Putamen (tissue), 1 donor: ENCODE results near the gene RNF145.
"Not testable (repeated sequence)": the region's sequence is repeated elsewhere in the genome, so short reads cannot be mapped to it uniquely, and the experiment has no call there.

Experiments used
- DNase-seq: peaks from one replicate; pipeline ENCODE4 v3.0.0-alpha.2; 2016; ENCODE audit warnings: low spot score

RNF145 gene, protein sequence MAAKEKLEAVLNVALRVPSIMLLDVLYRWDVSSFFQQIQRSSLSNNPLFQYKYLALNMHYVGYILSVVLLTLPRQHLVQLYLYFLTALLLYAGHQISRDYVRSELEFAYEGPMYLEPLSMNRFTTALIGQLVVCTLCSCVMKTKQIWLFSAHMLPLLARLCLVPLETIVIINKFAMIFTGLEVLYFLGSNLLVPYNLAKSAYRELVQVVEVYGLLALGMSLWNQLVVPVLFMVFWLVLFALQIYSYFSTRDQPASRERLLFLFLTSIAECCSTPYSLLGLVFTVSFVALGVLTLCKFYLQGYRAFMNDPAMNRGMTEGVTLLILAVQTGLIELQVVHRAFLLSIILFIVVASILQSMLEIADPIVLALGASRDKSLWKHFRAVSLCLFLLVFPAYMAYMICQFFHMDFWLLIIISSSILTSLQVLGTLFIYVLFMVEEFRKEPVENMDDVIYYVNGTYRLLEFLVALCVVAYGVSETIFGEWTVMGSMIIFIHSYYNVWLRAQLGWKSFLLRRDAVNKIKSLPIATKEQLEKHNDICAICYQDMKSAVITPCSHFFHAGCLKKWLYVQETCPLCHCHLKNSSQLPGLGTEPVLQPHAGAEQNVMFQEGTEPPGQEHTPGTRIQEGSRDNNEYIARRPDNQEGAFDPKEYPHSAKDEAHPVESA

DNA sequence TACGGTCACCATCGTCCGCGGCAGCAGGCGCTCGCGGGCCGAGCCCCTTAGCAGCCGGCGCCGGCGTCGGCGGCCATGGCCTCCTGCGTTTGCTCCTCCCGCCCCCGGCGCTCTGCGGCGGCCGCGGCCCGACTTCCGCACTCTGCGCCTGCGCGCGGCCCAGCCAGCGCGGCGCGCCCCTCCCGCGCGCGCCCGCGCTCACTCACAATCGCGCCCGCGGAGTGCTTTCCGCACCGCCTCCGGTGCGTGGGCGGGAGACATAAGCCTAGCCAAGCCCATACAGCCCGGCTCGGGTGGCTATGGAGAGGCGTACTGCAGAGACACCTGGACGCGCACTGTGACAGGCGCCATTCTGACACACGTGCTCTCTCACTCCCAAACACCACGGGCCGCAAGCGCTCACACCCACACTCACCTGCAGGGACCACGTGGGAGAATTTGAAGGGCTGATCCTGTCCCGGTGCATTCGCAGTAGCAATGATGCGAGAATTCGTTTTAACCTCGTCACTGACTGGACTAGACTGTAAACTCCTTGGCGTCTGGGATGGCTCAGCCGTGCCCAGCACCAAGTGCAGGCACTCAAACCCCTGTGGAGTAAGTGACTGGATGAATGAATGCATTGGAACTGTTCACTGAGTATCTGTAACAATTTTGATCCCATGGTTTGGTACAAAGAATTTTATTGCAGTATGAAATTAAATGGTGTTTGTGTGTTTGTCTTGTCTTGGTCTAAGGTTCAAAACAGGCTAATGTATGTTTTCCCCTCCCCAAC, at the start of gene RNF145:
Gene RNF145 (minus strand): TSS at position 116 of the 772 bp plus-strand sequence. CDS start 5,936 bp downstream, outside the sequence.
- DNase-seq = peak; percentile 87

DNA sequence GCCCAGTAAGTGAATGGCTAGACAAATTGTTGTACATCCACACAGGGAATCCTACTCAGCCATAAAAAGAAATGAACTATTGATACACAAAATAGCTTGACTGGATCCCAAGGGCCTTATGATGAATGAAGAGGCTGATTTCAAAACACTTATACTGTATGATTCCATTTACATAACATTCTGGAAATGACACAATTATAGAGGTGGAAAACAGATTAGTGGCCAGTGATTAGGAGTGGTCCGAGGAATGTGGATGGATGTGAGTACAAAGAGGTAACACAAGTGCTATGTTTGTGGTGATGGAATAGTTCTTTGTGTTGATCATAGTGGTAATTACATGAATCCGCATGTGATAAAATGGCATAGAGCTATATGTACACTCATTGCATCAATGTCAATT, 49.0 kb upstream of the RNF145 start:
- no peak for DNase-seq

DNA sequence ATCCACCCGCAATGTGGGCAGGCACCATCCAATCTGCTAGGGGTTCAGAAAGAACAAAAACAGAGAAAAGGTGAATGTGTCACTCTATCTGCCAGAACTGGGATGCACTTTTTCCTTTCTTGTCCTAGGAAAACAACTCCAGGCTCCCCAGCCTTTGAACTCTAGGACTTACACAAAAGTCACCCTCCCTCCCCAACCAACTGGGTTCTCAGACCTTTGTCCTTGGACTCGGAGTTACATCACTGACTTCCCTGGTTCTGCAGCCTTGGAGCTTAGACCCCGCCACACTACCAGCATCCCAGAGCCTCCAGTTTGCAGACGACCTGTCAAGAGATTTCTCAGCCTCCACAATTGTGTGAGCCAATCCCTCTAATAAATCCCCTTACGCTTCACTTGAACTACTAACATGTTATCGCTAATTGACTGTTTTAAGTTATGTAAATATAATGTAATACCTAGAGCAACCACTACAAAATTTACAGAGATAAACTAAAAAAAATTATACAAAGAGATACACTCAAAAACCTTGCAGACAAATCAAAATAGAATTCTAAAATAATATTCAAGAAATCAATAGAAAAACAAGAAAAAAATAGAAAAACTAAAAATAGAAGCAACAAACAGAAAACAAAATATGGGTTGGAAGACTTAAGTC, 48.4 kb upstream of the RNF145 start:
- no peak for DNase-seq

DNA sequence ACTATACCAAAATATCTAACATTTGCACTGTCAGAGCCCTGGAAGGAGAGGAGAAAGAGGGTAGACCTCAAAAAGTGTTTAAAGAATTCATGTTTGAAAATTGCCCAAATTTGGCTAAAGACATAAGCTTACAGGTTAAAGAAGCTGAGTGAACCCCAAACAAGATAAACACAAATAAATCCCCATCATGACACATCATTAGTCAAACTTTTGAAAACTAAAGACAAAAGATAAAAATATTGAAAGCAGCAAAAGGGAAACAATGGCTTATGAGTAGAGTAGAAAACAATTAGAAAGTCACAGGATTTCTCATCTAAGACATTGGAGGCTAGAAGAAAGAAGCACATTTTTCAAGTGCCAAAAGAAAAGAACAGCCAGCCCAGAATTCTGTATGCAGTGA, 47.7 kb upstream of the RNF145 start:
- DNase-seq = no peak

DNA sequence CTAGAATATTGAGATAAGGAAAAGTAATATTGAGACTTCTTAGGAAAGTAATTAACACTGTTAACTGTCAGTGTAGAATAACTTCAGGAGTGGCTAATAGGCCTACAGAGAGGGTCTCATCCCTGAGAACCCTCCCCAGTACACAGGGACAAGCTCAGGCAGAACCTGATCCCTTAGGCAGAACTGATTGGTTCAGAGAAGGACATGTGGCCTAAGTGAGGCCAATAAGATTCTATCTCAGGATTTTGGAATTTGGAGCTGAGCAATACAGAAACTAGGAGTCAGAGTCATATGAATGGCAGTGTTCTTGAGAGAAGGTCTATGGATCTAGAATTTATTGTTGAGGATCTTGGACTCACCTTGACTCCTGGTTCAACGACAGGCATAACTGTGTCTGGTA, 42.8 kb upstream of the RNF145 start:
- DNase-seq = no peak

DNA sequence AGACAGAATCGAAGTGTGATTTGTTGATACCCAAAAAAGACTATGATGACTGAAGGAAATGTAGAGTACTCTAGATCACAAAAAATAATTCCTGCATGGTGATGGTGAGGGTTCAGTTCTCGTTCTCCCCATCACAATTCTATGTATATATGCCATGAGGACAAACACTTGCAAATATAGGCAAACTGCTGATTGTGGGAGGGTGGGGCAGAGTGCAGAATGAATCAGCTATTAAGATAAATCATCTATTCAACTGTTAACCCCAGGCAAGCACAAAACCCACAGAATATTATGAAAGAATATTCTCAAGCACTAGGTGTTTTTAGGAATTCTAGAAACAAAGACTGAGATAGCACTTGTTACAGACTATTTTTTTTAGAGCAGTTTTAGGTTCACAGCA, 39.8 kb upstream of the RNF145 start:
- DNase-seq = no peak

DNA sequence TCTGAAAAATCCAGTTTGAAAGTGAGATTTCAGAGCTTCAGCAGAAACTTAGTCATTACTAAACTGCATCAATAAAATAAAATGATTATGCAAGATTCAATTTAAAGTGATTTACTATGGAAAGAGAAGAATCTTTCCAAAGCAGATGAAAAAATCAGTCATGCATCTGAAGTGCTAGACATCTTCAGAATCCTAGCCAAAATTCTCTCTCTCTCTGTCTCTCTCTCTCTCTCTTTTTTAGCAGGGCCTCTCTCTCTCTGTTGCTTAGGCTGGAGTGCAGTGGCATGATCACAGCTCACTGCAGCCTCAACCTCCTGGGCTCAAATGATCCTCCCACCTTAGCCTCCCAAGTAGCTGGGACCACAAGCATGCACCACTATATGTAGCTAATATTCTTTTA, 35.5 kb upstream of the RNF145 start:
- DNase-seq = no peak

DNA sequence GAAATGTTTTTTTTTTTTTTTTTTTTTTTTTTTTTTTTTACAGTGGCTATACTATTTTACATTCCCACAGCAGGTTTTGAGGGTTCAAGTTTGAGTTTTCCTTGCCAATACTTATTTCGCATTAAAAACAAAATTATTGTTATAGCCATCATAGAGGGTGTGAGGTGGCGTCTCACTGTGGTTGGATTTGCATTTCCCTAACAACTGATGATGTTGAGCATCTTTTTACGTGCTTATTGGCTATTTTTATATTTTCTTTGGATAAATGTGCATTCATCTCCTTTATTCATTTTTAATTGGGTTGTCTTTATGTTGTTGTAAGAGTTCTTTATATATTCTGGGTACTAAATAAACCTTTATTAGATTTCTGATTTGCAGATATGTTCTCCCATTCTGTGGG, 34.8 kb upstream of the RNF145 start:
- no peak for DNase-seq

DNA sequence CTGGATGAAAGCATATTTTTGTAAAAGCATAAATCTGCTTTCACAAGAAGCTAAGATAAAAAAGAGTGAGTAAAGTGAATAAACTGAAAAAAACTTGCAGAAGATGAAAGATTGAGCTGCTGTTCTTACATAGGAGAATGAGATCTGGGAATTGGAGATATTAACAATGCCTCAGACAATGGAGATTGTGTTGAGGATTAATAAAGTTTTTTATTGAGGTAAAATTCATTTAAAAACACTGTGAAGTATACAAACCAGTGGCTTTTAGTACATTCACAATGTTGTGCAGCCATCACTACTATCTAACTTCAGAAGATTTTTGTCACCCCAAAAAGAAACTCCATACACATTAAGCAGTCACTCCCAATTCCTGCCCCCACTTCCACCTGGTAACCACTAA, 34.0 kb upstream of the RNF145 start:
- DNase-seq = no peak

DNA sequence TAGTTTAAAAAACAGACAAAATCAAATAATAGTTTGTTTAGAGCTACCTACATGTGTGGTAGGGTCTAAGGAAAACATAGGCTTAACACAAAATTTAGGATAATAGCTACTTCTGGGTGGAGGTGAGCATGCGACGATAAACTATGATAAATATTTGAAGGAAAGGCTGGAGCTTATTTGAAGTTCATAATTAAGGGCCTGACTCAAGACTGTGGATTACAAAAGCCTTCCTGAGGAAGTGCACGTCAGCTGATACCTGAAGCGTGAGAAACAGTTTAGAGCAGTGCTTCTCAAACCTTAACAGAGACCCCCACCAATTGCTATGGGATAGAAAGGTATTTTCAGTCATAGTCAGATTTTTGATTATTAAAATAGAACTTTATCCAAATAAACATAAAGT, 33.3 kb upstream of the RNF145 start:
- DNase-seq = no peak

DNA sequence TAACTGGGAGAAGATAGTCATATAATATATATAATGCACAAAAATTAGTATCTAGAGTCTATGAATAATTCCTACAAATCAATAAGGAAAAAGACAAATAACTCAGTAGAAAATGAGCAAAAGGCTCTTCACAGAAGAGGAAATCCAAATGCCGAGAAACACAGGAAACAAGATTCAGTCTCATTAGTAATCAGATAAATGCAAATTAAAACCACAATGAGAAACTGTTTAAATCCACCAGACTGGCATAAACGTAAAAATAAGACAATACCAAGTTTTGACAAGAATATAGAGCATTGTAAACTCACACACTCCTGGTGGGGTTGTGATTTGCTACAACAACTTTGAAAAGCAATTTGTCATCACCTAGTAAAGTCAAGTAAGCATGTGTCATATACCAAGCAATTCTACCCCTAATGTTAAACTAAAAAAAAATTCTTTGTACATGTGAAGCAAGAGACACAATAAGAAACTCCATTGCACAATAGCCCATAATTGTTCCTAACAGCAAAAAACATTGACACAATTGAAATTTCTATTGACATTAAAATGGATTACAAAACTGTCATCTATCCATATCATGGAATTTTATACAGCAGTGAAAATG, 32.7 kb upstream of the RNF145 start:
- no peak for DNase-seq

DNA sequence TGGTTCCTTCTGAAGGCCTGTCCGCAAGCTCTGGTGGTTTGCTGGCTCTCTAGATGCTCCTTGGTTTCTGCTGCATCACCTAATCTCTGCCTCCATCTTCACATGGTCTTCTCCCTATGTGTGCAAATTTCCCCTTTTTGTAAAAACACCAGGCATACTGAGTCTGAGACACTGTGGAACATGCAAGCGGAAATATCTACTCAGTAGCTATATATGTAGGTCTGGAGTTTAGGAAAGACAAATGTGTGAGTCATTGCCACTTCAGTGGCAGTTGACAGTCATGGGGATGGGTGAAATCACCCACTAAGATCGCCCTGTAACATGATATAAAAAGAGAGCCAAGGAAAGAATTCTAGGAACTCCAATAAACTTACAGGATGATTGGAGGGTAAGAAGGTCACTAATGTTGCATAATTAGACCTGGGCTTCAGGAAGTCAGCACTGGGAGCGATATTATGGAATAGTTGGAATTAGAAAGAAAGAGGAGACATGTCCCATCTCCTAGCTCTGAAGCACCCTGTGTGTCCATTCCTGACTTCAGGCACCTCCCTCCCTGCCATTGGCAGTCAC, 31.0 kb upstream of the RNF145 start:
- DNase-seq = no peak

DNA sequence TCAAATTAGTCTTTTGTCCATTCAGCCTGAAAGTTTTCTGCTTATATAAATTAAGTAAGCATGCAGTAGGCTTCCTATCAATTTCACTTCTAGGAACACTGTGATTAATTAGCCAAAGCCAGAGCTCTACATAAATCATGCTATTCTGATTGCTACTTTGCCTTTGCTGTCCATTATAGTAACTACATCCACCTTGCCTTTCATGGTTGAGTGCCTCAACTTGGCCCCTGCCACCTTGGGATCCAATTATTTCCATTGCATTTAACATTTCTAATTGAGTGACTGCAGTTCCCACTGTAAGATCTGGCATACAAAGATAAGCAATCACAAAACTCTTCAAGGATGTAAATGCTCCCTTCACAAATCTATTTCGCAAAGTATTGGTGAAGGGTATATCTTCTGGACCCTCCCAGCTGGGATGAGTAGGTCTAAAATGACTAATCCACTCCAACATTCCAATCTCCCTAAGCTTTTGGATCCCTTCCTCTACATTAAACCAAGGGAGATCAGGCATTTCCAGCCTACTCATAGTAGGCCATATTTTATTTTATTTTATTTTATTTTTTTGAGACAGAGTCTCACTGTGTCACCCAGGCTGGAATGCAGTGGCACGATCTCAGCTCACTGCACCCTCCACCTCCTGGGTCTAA, 26.6 kb upstream of the RNF145 start:
- DNase-seq = not testable (repeated sequence)

DNA sequence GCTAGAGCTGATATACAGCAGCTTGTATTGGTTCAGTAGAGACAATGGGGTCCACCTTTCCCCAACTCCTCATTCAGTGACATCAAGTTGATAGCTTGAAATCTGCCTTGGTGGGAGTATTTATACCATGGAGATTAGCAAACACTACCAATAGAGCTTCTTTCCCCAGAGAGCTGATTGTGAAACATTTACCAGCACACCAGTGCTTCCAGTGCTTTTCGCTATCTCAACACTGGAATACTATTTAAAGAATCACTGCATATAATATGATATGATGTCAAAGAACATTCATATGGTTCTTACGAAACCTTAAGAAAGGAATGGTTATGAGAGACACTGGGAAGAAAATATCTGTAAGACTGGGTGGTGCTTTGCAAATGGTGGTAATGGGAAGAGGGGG, 21.8 kb upstream of the RNF145 start:
- DNase-seq = no peak

DNA sequence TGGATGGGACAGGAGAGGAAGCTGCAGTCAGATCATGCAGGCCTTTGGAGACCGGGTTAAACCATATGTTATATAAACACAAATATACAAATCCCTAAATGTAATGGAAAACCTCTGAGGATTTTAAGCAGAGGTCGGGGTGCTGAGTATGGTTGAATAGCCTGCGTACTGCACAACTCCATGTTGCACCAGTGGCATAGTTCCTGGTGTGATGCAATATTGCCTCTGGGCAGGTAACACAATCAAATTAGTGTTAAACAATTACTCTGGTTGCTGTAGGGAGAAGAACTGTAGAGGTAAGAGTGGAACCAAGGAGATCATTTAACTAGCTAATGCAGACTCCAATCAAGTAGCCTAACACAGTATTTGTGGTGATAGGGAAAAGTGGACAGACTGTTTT, 21.3 kb upstream of the RNF145 start:
- no peak for DNase-seq

DNA sequence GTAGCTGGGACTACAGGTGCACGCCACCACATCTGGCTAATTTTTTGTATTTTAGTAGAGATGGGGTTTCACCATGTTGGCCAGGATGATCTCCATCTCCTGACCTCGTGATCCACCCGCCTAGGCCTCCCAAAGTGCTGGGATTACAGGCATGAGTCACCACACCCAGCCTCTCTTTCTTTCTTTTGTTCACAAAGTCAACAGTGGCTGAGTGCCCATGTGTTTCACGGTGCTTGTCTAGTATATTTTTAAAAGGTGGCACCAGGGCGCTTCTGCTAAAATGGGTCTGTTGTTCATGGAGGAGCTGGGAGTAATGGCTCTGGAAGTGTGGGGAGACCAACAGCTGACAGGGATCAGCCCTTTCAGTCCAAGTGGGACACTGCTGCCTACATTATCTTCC, 18.7 kb upstream of the RNF145 start:
- not testable (repeated sequence) for DNase-seq

DNA sequence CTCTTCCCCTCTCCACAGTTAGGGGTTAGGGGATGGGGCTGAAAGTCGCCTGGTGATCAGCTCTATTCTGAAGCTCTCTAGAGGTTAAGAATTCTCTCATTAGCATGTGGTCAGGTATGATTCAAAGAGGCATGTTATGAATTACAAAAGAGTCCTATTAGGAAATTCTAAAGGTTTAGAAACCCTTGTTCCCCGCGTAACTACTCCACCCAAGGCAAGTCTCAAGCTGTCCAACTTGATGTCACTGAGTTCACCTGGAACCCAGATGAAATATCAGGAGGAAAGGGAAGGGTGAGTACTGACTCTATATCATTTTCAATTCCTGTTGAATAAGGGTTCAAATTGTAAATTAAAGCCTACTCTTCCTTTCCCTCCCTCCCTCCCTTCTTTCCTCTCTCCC, 18.1 kb upstream of the RNF145 start:
- DNase-seq = no peak

DNA sequence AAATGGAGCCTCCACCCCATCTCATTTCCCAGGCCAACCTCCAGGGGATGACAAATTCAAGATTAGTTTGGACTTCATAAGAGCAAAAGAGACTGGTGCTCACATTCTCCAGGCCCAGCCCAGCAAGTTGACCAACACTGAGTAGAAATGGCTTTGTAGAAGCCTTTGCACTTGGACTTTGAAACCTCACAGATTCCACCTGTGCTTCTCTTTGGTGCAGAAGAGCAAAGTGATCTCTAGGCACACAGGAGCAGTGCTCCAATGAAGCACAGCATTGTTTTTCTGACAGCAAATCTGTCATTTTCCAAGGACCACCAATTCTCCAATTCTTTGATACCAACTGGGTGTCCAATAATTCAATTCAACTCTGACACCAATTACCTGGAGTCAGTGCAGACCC, 17.1 kb upstream of the RNF145 start:
- DNase-seq = no peak

DNA sequence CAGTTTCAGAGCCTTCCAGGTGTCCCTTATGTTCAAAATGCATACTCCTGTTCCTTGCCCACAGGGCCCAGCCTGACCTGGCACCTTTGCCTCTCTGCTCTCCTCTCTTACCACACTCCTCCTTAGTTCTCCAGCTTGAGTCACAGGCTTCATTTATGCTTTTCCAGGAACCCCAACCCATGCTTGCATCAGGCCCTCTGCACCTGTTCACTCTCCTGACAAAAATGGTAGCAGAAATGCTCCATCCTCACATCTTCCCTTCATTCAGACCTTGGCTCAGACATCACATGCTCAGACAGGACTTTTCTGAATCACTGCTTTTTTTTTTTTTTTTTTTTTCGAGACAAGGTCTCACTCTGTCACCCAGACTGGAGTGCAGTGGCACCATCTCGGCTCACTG, 15.1 kb upstream of the RNF145 start:
- no peak for DNase-seq

DNA sequence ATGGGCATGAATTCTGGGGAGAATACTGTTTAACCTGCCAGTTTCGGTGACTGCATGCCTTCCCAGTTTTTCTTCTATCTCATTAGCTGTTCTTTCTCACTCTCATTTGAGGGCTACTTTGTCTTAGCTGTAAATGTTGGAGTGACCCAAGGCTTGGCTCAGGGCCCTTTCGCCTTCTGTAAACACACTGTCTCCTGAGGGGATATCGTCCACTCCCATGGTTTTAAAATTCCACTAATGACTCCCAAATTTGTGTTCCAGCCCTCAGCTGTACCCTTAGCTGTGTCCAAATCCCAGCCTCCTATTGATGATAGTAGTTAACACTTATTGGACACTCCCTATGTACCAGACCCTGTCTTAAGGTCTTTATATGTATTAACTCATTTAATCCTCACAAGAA, 14.1 kb upstream of the RNF145 start:
- no peak for DNase-seq

DNA sequence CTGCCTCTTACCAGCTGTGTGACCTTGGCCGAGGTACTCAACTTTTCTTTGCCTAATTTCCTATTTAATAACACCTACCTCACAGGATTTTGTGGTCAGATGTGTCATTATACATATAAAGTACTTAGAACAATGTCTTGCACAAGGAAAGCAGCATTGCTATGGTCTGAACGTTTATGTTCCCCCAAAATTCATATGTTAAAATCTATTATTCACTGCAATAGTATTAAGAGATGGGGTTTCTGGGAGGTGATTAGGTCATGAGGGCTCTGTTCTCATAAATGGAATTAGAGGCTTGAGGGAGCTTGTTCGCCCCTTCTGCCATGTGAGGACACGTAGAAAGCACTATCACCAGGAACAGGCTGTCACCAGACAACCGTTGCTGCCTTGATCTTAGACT, 10.9 kb upstream of the RNF145 start:
- no peak for DNase-seq
